ENCODE results near the gene GLDN.
A peak's percentile ranks its signal among the peaks of the same experiment; 100 is the strongest.

The GLDN gene

GRCh38 chr15:51320843-51321242 lies 20.6 kb upstream of the GLDN start:
- H3K4me3 ChIP-seq, result no peak overlapping the region

GRCh38 chr15:51321316-51321715 lies 20.1 kb upstream of the GLDN start:
- H3K27ac ChIP-seq, result peak overlapping the region in 3 of 21 experiments; percentile 23 to 38 (median 25)
- H3K4me3 ChIP-seq, result no peak overlapping the region

More at GRCh38 chr15:51320843-51321242, 20.6 kb upstream of the GLDN start:
- peak overlapping the region in 3 of 21 experiments; percentile 23 to 38 (median 25) for H3K27ac ChIP-seq

DNA sequence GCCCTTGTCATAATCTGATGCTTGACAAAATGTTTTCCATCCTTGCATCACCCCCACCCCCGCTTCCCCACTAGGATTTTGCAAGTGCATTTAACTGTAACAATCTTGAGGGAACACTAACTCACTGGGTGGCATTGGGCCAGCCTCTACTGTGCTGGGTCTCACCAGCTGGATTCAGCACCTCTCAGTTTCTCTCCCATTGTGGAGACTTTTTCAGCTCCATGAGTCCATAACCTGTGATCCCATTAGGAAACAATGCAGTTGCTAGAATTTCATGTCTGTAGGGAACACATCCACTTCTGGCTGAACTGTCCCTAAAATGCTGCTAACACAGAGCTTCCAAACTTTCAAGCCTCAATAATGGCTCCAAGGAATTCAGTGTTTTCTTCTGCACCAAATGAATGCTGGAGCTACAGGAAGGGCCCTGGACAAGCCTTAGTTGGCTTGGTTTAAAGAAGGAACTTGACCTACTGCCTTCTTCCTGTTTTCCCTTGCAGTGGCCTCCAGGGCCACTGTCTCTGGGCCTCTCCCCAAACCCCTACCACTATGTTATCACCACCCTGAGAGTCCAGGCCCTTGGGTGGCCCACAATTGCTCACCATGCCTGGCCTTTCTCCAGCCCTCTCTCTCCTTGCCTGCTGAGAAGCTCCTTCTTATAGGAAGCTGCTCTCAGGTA lies 18.7 kb upstream of the GLDN start:
- H3K27ac ChIP-seq, result peak overlapping the region in 8 of 21 experiments; percentile 1 to 68 (median 46)
- no peak overlapping the region for H3K4me3 ChIP-seq

GRCh38 chr15:51323749-51324148 lies 17.7 kb upstream of the GLDN start:
- Histone ChIP-seq H3K4me3 (no peak overlapping the region), H3K27ac (peak overlapping the region in 5 of 21 experiments; percentile 2 to 68 (median 26))

GRCh38 chr15:51325167-51325566 lies 16.3 kb upstream of the GLDN start:
- no peak overlapping the region for H3K27ac ChIP-seq

GRCh38 chr15:51327081-51327480 lies 14.4 kb upstream of the GLDN start:
- no peak overlapping the region for H3K27ac ChIP-seq
- H3K4me3 ChIP-seq, result no peak overlapping the region

More at GRCh38 chr15:51325167-51325566, 16.3 kb upstream of the GLDN start:
- H3K4me3 ChIP-seq, result no peak overlapping the region

GRCh38 chr15:51328926-51329325 lies 12.5 kb upstream of the GLDN start:
- H3K4me3 ChIP-seq, result no peak overlapping the region
- H3K27ac ChIP-seq, result no peak overlapping the region

DNA sequence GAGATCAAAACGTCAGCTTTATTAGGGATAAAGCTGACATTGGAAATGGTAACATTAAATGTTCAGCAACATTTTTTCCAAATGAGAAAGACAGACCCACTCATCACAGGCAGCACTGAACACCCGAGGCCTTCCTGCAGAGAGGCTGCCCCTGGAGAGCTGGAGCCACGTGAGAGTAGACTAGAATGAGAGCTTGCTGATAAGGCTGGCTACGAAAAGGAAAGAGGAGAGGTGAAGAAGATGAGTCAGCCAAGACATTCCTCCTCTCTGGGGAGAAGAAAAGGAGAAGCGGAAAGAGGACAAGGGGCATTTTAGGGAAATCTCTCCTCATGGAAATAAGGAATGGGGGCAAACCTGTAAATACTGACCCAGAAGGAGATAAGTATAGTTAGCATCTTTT lies 10.3 kb upstream of the GLDN start:
- Histone ChIP-seq H3K4me3 (no peak overlapping the region), H3K27ac (no peak overlapping the region)

- Histone ChIP-seq H3K4me3 (no peak overlapping the region), H3K27ac (peak overlapping the region in 5 of 21 experiments; percentile 5 to 73 (median 11))
These were observed 9.0 kb upstream of the GLDN start for GRCh38 chr15:51332206-51333147.

DNA sequence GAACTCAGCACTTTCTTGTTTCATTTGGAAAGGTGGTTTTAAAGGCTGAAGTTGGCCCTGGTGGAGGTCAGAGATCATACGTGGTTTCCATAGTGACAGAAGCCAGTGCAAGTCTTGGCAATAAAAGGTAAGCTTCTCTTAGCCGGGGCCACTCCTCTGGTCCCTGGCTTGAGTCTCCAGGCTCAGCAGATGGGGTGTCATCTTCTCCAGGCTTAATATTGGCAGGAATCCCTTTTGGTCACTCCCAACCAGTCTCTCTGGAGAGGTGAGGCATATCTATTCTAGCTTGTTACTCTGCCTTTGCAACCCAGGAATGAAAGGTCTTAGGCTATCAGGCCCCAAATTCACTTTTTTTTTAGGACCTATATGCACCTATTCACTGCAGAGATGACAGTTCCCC lies 7.9 kb upstream of the GLDN start:
- Histone ChIP-seq H3K4me3 (no peak overlapping the region), H3K27ac (peak overlapping the region in 3 of 21 experiments; percentile 1 to 73 (median 11))

DNA sequence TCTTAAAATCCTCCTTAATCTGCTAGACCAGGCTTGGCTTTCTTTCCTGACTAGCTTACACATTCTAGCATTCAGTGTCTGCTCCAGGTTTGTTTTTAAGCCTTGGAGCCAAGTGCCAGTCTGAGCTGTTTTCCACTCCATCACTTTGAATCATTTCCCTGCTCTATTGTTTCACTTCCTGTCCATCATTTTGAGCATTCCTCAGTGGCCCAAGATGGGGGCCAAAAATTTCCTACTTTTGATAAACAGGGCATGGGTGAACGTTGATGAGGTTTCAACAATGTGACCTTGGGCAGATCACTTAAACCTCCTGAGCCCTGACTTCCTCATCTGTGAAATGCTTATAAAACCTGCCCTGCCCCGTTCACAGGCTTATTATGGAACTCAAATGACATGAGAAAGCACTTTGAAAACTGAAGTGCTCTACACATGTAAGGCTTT lies 7.4 kb upstream of the GLDN start:
- Histone ChIP-seq H3K4me3 (no peak overlapping the region), H3K27ac (peak overlapping the region in 1 of 21 experiments; percentile 1)

GRCh38 chr15:51335087-51335486 lies 6.4 kb upstream of the GLDN start:
- peak overlapping the region in 2 of 21 experiments; percentile 23 to 30 for H3K27ac ChIP-seq
- H3K4me3 ChIP-seq, result no peak overlapping the region

DNA sequence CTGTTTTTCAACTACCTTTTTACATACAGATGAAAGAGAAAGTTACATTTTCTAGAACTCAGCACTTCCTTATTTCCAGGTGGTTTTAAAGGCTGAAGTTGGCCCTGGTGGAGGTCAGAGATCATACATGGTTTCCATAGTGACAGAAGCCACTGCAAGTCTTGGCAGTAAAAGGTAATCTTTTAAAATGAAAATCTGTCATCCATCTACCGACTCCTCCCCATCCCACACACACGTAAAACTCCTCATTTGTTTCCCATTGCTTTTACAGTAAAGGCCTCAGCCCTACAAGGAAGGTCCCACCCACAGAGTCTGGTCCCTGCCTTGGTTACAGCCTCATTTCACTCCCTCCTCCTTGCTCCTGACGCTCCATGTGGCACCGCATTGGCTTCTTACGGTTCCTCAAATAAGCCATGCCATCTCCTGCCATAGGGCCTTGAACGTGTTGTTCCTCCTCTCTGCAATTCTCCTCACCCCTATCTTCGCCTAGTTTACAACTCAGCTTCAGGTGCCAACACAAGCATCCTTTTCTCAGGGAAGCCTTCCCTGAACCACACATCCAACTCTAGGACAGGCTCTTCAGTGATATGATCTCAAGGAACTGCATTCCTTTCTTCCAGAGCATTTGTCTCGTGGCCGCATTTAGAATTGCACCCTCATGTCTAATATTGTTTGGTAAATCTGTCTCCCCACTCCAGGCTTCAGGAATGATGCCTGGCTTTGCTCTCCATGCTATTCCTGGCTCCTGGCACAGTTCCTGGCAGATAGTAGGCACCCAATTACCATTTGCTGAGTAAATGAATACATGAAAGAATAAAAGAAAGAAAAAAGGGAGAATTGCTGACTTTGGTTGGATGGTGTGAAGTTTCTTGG lies 5.7 kb upstream of the GLDN start:
- no peak overlapping the region for H3K4me3 ChIP-seq
- H3K27ac ChIP-seq, result peak overlapping the region in 1 of 21 experiments; percentile 23

DNA sequence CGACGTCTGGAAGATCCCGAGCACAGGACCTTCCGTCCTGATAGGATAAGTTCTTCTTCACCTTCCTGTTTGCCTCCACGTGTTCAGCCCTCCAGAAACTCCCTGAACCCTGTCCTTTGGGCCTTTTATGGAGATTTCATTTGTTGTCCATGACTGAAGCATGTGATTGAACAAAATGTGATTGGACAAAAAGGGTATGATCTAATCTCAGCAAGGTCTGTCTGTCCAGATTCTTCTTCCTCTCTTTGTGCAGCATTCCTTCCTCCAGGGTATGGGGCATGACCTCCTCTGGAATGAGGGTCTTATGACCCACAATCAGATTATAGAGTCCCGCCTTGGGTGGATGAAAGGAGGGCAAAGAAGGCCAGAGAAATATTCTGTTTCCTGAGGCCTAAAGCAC lies 3.0 kb upstream of the GLDN start, which contains the start of gene CYP19A1:
Gene CYP19A1, minus strand, starts transcription at position 101 of the 400 bp plus-strand sequence. CDS start 95,684 bp downstream, outside the sequence.
- Histone ChIP-seq H3K27ac (no peak within 1 kb of the TSS), H3K4me3 (no peak within 1 kb of the TSS)

DNA sequence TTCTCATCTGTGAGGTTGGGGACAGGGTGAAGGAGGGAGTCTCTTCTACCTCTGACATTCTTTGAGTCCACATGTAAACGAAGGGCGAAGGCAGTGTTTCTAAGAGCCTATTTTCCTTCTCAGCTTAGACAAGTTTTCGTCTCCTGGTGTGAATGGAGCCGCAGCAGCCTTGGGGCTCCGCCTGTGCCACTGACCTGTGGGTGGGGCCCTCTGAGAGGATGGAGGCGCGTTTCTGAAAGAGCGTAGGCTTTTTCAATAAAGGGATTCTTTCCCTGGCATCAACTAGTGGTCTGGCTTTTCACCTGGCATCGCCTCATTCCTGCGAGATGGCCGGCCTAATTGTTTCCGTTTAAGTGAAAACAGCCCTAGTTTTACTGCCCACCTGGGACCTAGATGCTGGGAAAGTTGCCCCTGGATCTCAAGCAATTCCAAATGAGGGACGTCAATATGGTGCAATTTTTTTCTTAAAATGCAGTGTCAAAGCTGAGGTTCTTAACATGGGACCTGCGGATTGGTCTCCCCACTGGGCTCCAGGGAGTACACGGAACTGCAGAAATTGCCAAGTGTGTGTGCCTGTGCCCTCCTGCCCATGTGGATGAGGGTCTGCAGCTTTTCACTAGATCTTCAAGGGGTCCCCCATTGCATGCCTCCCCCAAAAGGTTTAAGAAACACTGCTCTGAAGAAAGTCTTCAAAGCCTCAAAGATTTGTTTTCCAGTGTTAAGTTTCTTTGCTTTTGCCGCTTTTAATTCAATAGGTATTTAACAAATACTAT lies 958 bp downstream of the GLDN start:
- Histone ChIP-seq H3K27ac (peak overlapping the region in 13 of 21 experiments; percentile 19 to 84 (median 64)), H3K4me3 (peak overlapping the region in 5 of 7 experiments; percentile 1 to 44 (median 20))

GRCh38 chr15:51343466-51343865 lies 2.0 kb downstream of the GLDN start:
- Histone ChIP-seq H3K4me3 (no peak overlapping the region), H3K27ac (peak overlapping the region in 1 of 21 experiments; percentile 29)

DNA sequence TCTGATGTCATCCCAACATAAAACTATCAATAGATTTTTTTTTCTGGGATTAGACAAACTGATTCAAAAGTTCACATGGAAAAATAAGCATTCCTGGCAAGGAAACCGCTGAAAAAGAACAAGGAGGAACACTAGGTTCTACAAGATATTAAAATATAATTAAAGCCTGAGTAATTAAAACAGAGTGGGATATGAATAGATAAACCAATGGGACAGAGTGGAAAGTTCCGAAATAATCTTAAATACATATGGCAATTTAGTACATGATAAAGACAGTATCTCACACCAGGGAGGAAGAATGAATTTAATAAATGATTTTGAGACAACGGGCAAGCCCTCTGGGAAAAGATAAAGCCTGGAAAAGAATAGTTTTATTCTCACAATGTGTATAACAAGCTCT lies 4.7 kb downstream of the GLDN start:
- no peak overlapping the region for H3K27ac ChIP-seq
- no peak overlapping the region for H3K4me3 ChIP-seq

GRCh38 chr15:51348688-51349087 lies 7.2 kb downstream of the GLDN start:
- no peak overlapping the region for H3K4me3 ChIP-seq
- H3K27ac ChIP-seq, result peak overlapping the region in 4 of 21 experiments; percentile 0 to 49 (median 34)
